Naive thymus-derived CD8-positive, alpha-beta T cell (primary cell): ENCODE measurements around the gene KRT32. TPM values are rescaled to one million over a fixed set of nuclear protein-coding genes. Genes with fewer than 3 reads are reported as not detected.
A peak's percentile ranks its signal among the peaks of the same experiment; 100 is the strongest.

Experiments
- ATAC-seq, 2 donors: fragments of 150-1000 bp; cut with Tn5 transposase in 1 of 2; sonication (Bioruptor Pico), chemical (Tn5 transposase) in 1 of 2; 1 replicate in 1 of 2; 2 replicates in 1 of 2; pipeline ENCODE4 v1.10.0; 2021; ENCODE audit warnings: mild to moderate bottlenecking in 2 of 2, moderate library complexity in 2 of 2
- POLR2A ChIA-PET: fragments of 350-600 bp; sonication (Branson Sonifier 250); formaldehyde crosslinking; loops from one replicate; lab custom pipeline; 2021; ENCODE audit warnings: antibody characterized with exemption; lab: Charles Lee
- DNase-seq, 10 donors: peaks; one replicate each; pipeline versions ENCODE4 v3.0.0 to v3.0.0-alpha.2; 2020 to 2022
- H3K27ac Mint-ChIP-seq, 10 donors: one replicate each; pipeline ENCODE4 v1.8.0; 2020 to 2022; ENCODE audit warnings: mild to moderate bottlenecking in 10 of 10, mixed read lengths in 10 of 10, moderate library complexity in 4 of 10, inconsistent platforms in 1 of 10
- H3K27me3 Mint-ChIP-seq, 5 donors: one replicate each; pipeline ENCODE4 v1.8.0; 2021 to 2022; ENCODE audit warnings: mixed read lengths in 5 of 5
- H3K36me3 Mint-ChIP-seq, 3 donors: one replicate each; pipeline ENCODE4 v1.8.0; 2020 to 2022; ENCODE audit warnings: mixed read lengths in 3 of 3, mild to moderate bottlenecking in 2 of 3, inconsistent platforms in 1 of 3
- H3K4me1 Mint-ChIP-seq, 4 donors: one replicate each; pipeline ENCODE4 v1.8.0; 2021 to 2022; ENCODE audit warnings: mixed read lengths in 4 of 4
- H3K4me3 Mint-ChIP-seq, 10 donors: one replicate each; pipeline ENCODE4 v1.8.0; 2020 to 2022; ENCODE audit warnings: mild to moderate bottlenecking in 10 of 10, mixed read lengths in 10 of 10, moderate library complexity in 6 of 10, inconsistent platforms in 1 of 10
- H3K9me3 Mint-ChIP-seq, 9 donors: one replicate each; pipeline ENCODE4 v1.8.0; 2020 to 2022; ENCODE audit warnings: mixed read lengths in 9 of 9, mild to moderate bottlenecking in 3 of 9, inconsistent platforms in 1 of 9, moderate library complexity in 1 of 9
- microRNA-seq: library from miRNA; unstranded; fragments of <30 nt; microRNA quantifications from one replicate; pipeline ENCODE4 v1.2.0, GENCODE V29; 2022; ENCODE audit warnings: borderline microRNAs expressed
- polyA plus RNA-seq, 3 donors: library from polyadenylated mRNA; unstranded; fragments of 300-500 nt; fragmentation: Illumina TruSeq; gene quantifications; one replicate each; pipeline ENCODE4 v1.2.3, GENCODE V29; 2021
- total RNA-seq, 8 experiments: library from RNA in 2 of 8; stranded (reverse) in 2 of 8; gene quantifications; one replicate each; pipeline ENCODE4 v1.2.3 and lab custom pipeline; 2021 to 2026

The KRT32 gene
- total and polyA plus RNA-seq, 5 experiments from 2014 or later, result not detected

- H3K27me3 Mint-ChIP-seq, result peaks cover 0 to 3% (median 0%) of the 10 kb centered on the region in 5 donors
- peaks cover 5 to 27% (median 19%) of the 10 kb centered on the region in 4 donors for H3K4me1 Mint-ChIP-seq
- no peak for ATAC-seq
- no peaks in the 10 kb centered on the region for H3K36me3 Mint-ChIP-seq
- no peaks in the 10 kb centered on the region for H3K9me3 Mint-ChIP-seq
- no peak overlapping the region for H3K4me3 Mint-ChIP-seq
- H3K27ac Mint-ChIP-seq, result peak overlapping the region in 2 of 10 donors; percentile 43 to 54
- POLR2A ChIA-PET, result no interaction called here
- DNase-seq, result no peak
Measured at GRCh38 chr17:41417127-41417526, 50.1 kb downstream of the KRT32 start.

- H3K4me3 Mint-ChIP-seq, result no peak overlapping the region
- peaks cover 5 to 27% (median 19%) of the 10 kb centered on the region in 4 donors for H3K4me1 Mint-ChIP-seq
- H3K27me3 Mint-ChIP-seq, result peaks cover 0 to 3% (median 0%) of the 10 kb centered on the region in 5 donors
- H3K36me3 Mint-ChIP-seq, result no peaks in the 10 kb centered on the region
- POLR2A ChIA-PET, result no interaction called here
- no peak for DNase-seq
- no peaks in the 10 kb centered on the region for H3K9me3 Mint-ChIP-seq
- H3K27ac Mint-ChIP-seq, result no peak overlapping the region
- ATAC-seq, result no peak
Measured at GRCh38 chr17:41416479-41416878, 50.7 kb downstream of the KRT32 start.

- Mint-ChIP-seq H3K4me3 (no peak overlapping the region), H3K9me3 (no peaks in the 10 kb centered on the region), H3K27ac (peak overlapping the region in 1 of 10 donors; percentile 17), H3K4me1 (peaks cover 5 to 27% (median 18%) of the 10 kb centered on the region in 4 donors), H3K36me3 (no peaks in the 10 kb centered on the region), H3K27me3 (peaks cover 0 to 3% (median 0%) of the 10 kb centered on the region in 5 donors)
- POLR2A ChIA-PET, result no interaction called here
- ATAC-seq (no peak), DNase-seq (no peak)
Measured at GRCh38 chr17:41415833-41416335, 51.3 kb downstream of the KRT32 start.

- H3K4me3 Mint-ChIP-seq, result no peak overlapping the region
- DNase-seq, result no peak
- no peaks in the 10 kb centered on the region for H3K36me3 Mint-ChIP-seq
- peaks cover 5 to 23% (median 16%) of the 10 kb centered on the region in 4 donors for H3K4me1 Mint-ChIP-seq
- H3K9me3 Mint-ChIP-seq, result no peaks in the 10 kb centered on the region
- POLR2A ChIA-PET, result no interaction called here
- ATAC-seq, result no peak
- peaks cover 0 to 1% (median 0%) of the 10 kb centered on the region in 5 donors for H3K27me3 Mint-ChIP-seq
- H3K27ac Mint-ChIP-seq, result no peak overlapping the region
Measured at GRCh38 chr17:41415411-41415810, 51.8 kb downstream of the KRT32 start.

- Mint-ChIP-seq H3K4me1 (peaks cover 7 to 22% (median 13%) of the 10 kb centered on the region in 4 donors), H3K27me3 (peaks cover 0 to 2% (median 0%) of the 10 kb centered on the region in 5 donors), H3K9me3 (no peaks in the 10 kb centered on the region), H3K36me3 (no peaks in the 10 kb centered on the region), H3K4me3 (no peak overlapping the region), H3K27ac (no peak overlapping the region)
- ATAC-seq, result no peak
- POLR2A ChIA-PET, result no interaction called here
- no peak for DNase-seq
Measured at GRCh38 chr17:41413982-41414381, 53.2 kb downstream of the KRT32 start.

- DNase-seq, result no peak
- POLR2A ChIA-PET, result no interaction called here
- Mint-ChIP-seq H3K27ac (no peak overlapping the region), H3K27me3 (peaks cover 0 to 2% (median 0%) of the 10 kb centered on the region in 5 donors), H3K4me1 (peaks cover 11 to 27% (median 18%) of the 10 kb centered on the region in 4 donors), H3K9me3 (no peaks in the 10 kb centered on the region), H3K4me3 (no peak overlapping the region), H3K36me3 (no peaks in the 10 kb centered on the region)
- ATAC-seq, result no peak
Measured at GRCh38 chr17:41413353-41413957, 53.7 kb downstream of the KRT32 start.

GRCh38 chr17:41411072-41411840, 55.9 kb downstream of the KRT32 start:
- Mint-ChIP-seq H3K4me3 (no peak overlapping the region), H3K9me3 (no peaks in the 10 kb centered on the region)

More at GRCh38 chr17:41411072-41411840, 55.9 kb downstream of the KRT32 start:
- POLR2A ChIA-PET, result interaction anchor here (0.7 kb wide), 2 partner anchors 96 to 894 kb away, joined by 3 to 4 read pairs; no protein-coding TSS in a partner anchor
- Mint-ChIP-seq H3K27ac (peak overlapping the region in 1 of 10 donors; percentile 11), H3K27me3 (peaks cover 0 to 2% (median 0%) of the 10 kb centered on the region in 5 donors), H3K4me1 (peaks cover 8 to 22% (median 16%) of the 10 kb centered on the region in 4 donors), H3K36me3 (no peaks in the 10 kb centered on the region)
- ATAC-seq (no peak), DNase-seq (no peak)

Small RNA genes lying within 50 kb of the gene (microRNA-seq; reads per million reads assigned to microRNA genes)
- not detected for gene MIR6510

Other genes with a start within 250 kb of the KRT32 start
- gene KRTAP9-2, start 240.7 kb downstream of the KRT32 start, total RNA-seq, result not detected
- not detected for gene KRTAP9-2, start 240.7 kb downstream of the KRT32 start, polyA plus RNA-seq
- not detected for gene KRTAP9-3, start 234.9 kb downstream of the KRT32 start, total RNA-seq
- not detected for gene KRTAP9-3, start 234.9 kb downstream of the KRT32 start, polyA plus RNA-seq
- gene KRTAP9-8, start 229.4 kb downstream of the KRT32 start, total RNA-seq, result not detected
- not detected for gene KRTAP9-8, start 229.4 kb downstream of the KRT32 start, polyA plus RNA-seq
- not detected for gene KRTAP9-4, start 217.7 kb downstream of the KRT32 start, total RNA-seq
- not detected for gene KRTAP9-4, start 217.7 kb downstream of the KRT32 start, polyA plus RNA-seq
- not detected for gene KRTAP9-9, start 212.0 kb downstream of the KRT32 start, total RNA-seq
- gene KRTAP9-9, start 212.0 kb downstream of the KRT32 start, polyA plus RNA-seq, result not detected
- gene KRTAP9-6, start 202.0 kb downstream of the KRT32 start, total RNA-seq, result not detected
- gene KRTAP9-6, start 202.0 kb downstream of the KRT32 start, polyA plus RNA-seq, result not detected
- gene KRTAP9-7, start 191.7 kb downstream of the KRT32 start, total RNA-seq, result not detected
- not detected for gene KRTAP9-7, start 191.7 kb downstream of the KRT32 start, polyA plus RNA-seq
- not detected for gene KRTAP29-1, start 164.5 kb downstream of the KRT32 start, total RNA-seq
- gene KRTAP29-1, start 164.5 kb downstream of the KRT32 start, polyA plus RNA-seq, result 1 to 10 TPM in 1 of 3 donors, not detected in 2; 1.1 TPM
- gene KRTAP16-1, start 158.1 kb downstream of the KRT32 start, total RNA-seq, result under 1 TPM in 1 of 2 experiments, not detected in 1; 0.23 TPM
- gene KRTAP16-1, start 158.1 kb downstream of the KRT32 start, polyA plus RNA-seq, result under 1 TPM in 1 of 3 donors, not detected in 2; 0.12 TPM
- gene KRTAP17-1, start 151.7 kb downstream of the KRT32 start, total RNA-seq, result not detected
- not detected for gene KRTAP17-1, start 151.7 kb downstream of the KRT32 start, polyA plus RNA-seq
- gene KRT33A, start 116.6 kb downstream of the KRT32 start, total RNA-seq, result not detected
- gene KRT33A, start 116.6 kb downstream of the KRT32 start, polyA plus RNA-seq, result not detected
- gene KRT33B, start 97.6 kb downstream of the KRT32 start, total RNA-seq, result not detected
- gene KRT33B, start 97.6 kb downstream of the KRT32 start, polyA plus RNA-seq, result not detected
- gene KRT34, start 85.1 kb downstream of the KRT32 start, total RNA-seq, result not detected
- not detected for gene KRT34, start 85.1 kb downstream of the KRT32 start, polyA plus RNA-seq
- gene KRT31, start 69.8 kb downstream of the KRT32 start, total RNA-seq, result not detected
- not detected for gene KRT31, start 69.8 kb downstream of the KRT32 start, polyA plus RNA-seq
- gene KRT37, start 42.8 kb downstream of the KRT32 start, total RNA-seq, result not detected
- not detected for gene KRT37, start 42.8 kb downstream of the KRT32 start, polyA plus RNA-seq
- not detected for gene KRT38, start 26.4 kb downstream of the KRT32 start, total RNA-seq
- gene KRT38, start 26.4 kb downstream of the KRT32 start, polyA plus RNA-seq, result not detected
- gene KRT35, start 13.8 kb upstream of the KRT32 start, total RNA-seq, result not detected
- not detected for gene KRT35, start 13.8 kb upstream of the KRT32 start, polyA plus RNA-seq
- gene KRT36, start 22.5 kb upstream of the KRT32 start, total RNA-seq, result not detected
- gene KRT36, start 22.5 kb upstream of the KRT32 start, polyA plus RNA-seq, result not detected
- gene KRT13, start 38.2 kb upstream of the KRT32 start, total RNA-seq, result not detected
- not detected for gene KRT13, start 38.2 kb upstream of the KRT32 start, polyA plus RNA-seq
- not detected for gene KRT15, start 51.5 kb upstream of the KRT32 start, total RNA-seq
- gene KRT15, start 51.5 kb upstream of the KRT32 start, polyA plus RNA-seq, result not detected
- not detected for gene KRT19, start 60.9 kb upstream of the KRT32 start, total RNA-seq
- gene KRT19, start 60.9 kb upstream of the KRT32 start, polyA plus RNA-seq, result not detected
- not detected for gene KRT9, start 104.7 kb upstream of the KRT32 start, total RNA-seq
- not detected for gene KRT9, start 104.7 kb upstream of the KRT32 start, polyA plus RNA-seq
- not detected for gene KRT14, start 119.5 kb upstream of the KRT32 start, total RNA-seq
- gene KRT14, start 119.5 kb upstream of the KRT32 start, polyA plus RNA-seq, result not detected
- gene KRT16, start 145.4 kb upstream of the KRT32 start, total RNA-seq, result not detected
- not detected for gene KRT16, start 145.4 kb upstream of the KRT32 start, polyA plus RNA-seq
- gene KRT17, start 157.2 kb upstream of the KRT32 start, total RNA-seq, result not detected
- gene KRT17, start 157.2 kb upstream of the KRT32 start, polyA plus RNA-seq, result not detected
- 1,000 to 10,000 TPM; 1,007 to 1,051 TPM for gene EIF1, start 221.5 kb upstream of the KRT32 start, total RNA-seq
- 1,000 to 10,000 TPM; 1,100 to 1,335 (median 1,160) TPM for gene EIF1, start 221.5 kb upstream of the KRT32 start, polyA plus RNA-seq
- not detected for gene GAST, start 244.9 kb upstream of the KRT32 start, total RNA-seq
- not detected for gene GAST, start 244.9 kb upstream of the KRT32 start, polyA plus RNA-seq